ENCODE results near the gene HDLBP.

Gene HDLBP

GRCh38 chr2:241189093-241189855 is 126.2 kb downstream of the HDLBP start:
- no peak overlapping the region for H3K4me3 ChIP-seq (replicated peaks; ENCODE audit: low read depth, low read length)
- DNase-seq (ENCODE audit: low read depth): no peak
- TF ChIP-seq CTCF (IDR thresholded peaks at IDR 0.05; ENCODE audit: low read length, missing control alignments): no peak

- H3K4me3 ChIP-seq (replicated peaks; ENCODE audit: low read depth, low read length): no peak within 1 kb of the TSS
- DNase-seq (ENCODE audit: low read depth): no peak
- no peak for TF ChIP-seq CTCF (IDR thresholded peaks at IDR 0.05; ENCODE audit: low read length, missing control alignments)
Measured at GRCh38 chr2:241188361-241189092, 126.9 kb downstream of the HDLBP start, which contains the start of gene ANO7. TSS of gene ANO7 (plus strand) at chr2:241188677. CDS start at chr2:241190064, 1,387 bp downstream.

DNA sequence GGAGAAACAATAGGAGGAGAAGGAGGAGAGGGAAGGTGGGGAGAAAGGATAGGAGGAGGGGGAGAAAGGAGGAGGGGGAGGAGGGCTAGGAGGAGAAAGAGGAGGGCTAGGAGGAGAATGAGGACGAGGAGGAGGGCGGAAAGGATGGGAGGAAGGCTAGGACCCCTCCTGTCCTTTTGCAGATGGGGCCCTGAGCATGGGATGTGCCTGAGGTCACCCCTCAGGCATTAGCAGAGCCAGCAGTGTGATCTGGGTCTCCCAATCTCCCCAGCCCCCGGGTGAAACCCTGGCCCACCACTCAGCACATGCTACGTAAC is 127.6 kb downstream of the HDLBP start:
- TF ChIP-seq CTCF (IDR thresholded peaks at IDR 0.05; ENCODE audit: low read length, missing control alignments): no peak
- no peak overlapping the region for H3K4me3 ChIP-seq (replicated peaks; ENCODE audit: low read depth, low read length)
- DNase-seq (ENCODE audit: low read depth): no peak

DNA sequence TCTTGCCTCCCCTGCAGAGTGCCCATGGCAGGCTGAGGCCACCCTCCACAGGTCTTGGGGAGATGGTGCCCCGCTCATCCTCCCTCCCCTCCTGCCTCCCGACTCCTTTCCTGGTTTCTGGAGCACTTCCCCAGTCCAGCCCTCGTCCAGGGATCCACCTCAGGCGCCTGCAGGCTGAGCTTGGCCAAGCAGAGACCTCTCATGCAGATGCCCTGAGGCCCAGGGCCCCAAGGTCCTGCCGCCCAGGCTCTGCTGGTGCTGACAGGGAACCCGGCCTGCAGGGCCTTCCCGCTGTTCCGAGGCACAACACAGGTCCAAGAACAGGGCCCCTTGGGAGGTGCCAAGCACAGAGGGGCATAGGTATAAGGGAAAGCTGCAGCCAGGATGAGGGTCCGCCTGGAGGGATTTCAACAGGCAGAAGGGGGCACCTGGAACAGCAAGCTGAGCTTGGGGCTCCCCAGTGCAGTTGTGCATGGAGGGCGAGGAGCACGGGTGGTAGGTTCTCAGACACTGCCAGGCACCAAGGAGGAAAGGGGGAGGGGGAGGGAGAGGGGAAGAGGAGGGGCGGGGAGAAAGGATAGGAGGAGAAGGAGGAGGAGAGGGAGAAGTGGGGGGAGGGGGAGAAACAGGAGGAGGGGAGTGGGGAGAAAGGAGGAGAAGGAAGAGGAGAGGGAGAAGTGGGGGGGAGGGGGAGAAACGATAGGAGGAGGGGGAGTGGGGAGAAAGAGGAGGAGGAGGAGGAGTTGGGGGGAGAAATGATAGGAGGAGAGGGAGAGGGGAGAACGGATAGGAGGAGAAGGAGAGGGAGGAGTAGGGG is 128.2 kb downstream of the HDLBP start:
- no peak for DNase-seq (ENCODE audit: low read depth)
- TF ChIP-seq CTCF (IDR thresholded peaks at IDR 0.05; ENCODE audit: low read length, missing control alignments): no peak
- no peak overlapping the region for H3K4me3 ChIP-seq (replicated peaks; ENCODE audit: low read depth, low read length)

DNA sequence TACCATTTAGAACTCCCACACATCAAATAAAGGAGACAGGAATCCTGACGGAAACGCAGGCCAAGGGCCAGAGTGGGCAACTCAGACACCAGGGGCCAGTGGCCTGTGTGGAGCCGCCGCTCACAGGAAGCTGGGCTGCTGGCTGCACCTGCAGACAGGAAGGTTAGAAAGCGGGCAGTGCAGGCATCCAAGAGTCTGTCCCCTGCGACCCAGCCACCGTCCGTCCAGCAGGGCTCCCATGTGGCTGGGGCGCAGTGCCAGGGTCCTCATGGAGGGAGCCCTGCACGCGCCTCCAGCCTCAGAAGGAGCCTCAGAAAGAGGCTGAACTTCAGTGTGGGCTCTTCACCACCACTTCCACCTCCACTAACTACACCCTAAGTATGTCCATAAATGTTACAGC is 129.5 kb downstream of the HDLBP start:
- no peak overlapping the region for H3K4me3 ChIP-seq (replicated peaks; ENCODE audit: low read depth, low read length)
- no peak for TF ChIP-seq CTCF (IDR thresholded peaks at IDR 0.05; ENCODE audit: low read length, missing control alignments)

DNA sequence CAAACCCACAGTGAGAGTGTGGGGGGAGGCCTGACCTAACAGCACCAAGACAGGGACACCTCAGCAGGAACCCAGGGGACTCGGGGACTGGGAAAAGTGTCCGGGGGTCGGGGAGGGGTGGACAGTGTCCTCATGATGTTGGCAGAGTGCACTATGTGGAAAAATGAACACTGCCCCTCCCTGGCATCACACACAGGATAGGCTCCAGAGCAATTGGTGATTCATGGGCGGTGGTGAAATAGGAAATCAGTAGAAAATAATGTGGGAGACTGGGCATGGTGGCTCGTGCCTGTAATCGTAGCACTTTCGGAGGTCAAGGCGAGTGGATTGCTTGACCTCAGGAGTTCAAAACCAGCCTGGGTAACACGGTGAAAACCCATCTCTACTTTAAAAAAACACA is 130.6 kb downstream of the HDLBP start:
- no peak for DNase-seq (ENCODE audit: low read depth)
- no peak for TF ChIP-seq CTCF (IDR thresholded peaks at IDR 0.05; ENCODE audit: low read length, missing control alignments)

More for the DNA sequence above, 129.5 kb downstream of the HDLBP start:
- DNase-seq (ENCODE audit: low read depth): no peak

More for the DNA sequence above, 130.6 kb downstream of the HDLBP start:
- H3K4me3 ChIP-seq (replicated peaks; ENCODE audit: low read depth, low read length): no peak overlapping the region

Measured in fibroblast of pulmonary artery (primary cell).